Activated CD4-positive, alpha-beta T cell treated with anti-CD3 and anti-CD28 coated beads, Interleukin-2, amount 50 U/mL, for 4 hours (primary cell): ENCODE results near the gene FAP.

Experiments
- DNase-seq, 2 experiments: peaks; one replicate each; pipeline ENCODE4 v3.0.0-alpha.2; 2020

FAP gene

DNA sequence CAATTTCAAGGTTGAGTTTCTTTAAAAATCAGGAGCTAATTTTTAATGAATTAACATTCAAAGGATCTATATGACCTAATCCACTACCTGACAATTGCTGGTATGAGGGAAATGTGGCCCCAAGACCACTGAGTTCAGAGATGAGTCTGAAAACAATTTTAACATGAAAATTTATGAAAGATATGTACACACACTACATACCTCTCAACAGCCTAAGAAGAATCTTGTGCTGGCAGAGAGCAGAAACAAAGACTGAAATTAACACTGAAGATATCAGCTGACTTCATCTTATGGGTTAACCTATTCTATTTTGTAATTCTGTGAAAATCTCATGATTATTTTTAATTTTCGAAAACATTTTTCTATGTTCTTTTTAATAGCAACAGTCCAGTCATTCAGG lies 1.7 kb downstream of the FAP start:
- DNase-seq = no peak

DNA sequence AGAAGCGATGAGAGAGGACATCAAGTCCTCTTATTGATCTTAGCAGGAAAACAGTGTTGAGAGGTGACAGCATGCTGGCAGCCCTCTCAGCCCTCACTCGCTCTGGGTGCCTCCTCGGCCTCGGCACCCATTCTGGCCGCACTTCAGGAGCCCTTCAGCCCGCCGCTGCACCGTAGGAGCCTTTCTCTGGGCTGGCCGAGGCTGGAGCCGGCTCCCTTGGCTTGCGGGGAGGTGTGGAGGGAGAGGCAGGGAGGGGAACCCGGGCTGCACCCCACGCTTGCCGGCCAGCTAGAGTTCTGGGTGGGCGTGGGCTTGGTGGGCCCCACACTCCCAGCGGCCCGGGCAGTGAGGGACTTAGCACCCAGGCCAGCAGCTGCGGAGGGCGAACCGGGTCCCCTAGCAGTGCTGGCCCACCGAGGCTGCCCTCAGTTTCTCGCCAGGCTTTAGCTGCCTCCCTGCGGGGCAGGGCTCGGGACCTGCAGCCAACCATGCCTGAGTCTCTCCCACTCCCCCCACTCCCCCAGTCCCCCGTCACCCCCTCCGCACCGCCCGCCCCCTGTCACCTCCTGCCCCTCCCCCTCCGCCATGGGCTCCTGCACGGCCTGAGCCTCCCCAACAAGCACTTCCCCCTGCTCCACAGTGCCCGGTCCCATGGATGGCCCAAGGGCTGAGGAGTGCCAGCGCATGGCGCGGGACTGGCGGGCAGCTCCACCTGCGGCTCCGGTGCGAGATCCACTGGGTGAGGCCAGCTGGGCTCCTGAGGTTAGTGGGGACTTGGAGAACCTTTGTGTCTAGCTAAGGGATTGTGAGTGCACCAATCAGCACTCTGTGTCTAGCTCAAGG lies 8.4 kb downstream of the FAP start:
- DNase-seq = no peak

DNA sequence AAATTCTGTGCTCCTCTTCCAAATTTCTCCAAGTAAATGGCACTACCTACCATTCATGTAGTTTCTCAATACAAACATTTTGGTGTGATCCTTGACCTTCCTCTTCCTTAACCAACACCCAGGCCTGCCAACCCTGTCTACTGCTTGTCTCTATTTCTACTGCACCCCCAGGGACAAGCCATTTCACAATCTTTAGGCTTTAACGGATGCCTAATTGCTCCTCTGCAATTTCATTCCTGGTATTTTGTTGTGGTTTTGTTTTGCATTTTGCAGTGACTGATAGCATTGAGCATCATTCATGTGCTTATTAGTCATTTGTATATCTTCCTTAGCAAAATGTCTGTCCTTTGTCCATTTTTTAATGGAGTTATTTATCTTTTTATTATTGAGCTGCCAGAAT lies 10.0 kb downstream of the FAP start:
- DNase-seq = no peak

DNA sequence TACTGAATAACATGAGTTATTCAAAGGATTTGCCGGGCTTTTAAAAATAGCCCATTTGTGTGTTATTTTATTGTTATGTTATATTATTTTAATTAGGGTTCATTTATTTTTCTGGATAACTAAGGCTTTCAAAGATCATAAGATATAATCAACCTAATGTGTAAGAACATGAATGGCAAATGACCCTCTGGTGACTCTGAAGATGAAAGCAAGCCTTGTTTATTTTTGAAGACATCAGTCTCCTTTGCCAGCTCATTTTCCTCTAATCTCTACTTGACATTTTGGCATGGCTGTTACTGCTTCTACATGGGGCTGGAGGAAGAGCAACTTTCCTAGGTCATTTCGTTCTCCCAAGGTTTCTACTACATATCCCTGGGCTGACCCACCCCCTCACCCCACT lies 10.6 kb downstream of the FAP start:
- DNase-seq = no peak

DNA sequence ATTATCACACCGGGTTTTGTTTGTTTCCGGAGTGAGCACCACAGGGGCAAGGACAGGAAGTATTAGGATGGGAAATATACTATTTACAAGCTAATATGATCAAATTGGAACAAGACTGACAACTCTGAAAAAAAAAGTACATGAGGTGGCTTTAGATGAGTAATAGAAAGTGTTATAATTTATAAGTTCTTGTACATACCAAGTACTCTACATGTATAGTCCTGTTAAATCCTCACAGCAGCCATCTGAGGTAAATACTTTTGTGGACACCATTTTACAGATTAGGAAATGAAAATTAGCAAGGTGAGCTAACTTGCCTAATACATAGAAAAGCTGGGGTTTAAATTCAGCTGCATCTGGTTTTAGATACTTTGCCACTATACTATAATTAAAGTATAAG lies 11.2 kb downstream of the FAP start:
- DNase-seq = no peak

DNA sequence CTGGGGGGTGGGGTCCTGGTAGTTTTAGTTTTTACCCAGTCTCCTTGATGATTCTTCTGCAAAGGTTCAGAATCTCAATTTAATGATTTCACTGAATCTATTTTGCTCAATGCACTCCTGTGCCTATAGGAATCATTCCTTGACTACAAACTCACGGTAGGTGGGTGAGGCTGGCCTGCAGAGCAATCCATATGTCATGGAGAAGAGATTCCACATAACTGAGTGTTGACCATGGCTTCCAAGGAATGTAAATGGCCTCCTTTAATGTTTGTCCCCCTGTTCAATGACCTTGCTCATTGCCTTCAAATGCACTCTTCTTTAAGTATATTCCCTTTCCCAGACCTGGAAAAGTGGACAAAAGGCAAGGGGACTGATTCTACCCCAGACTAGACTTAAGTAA lies 12.5 kb downstream of the FAP start:
- DNase-seq = no peak

DNA sequence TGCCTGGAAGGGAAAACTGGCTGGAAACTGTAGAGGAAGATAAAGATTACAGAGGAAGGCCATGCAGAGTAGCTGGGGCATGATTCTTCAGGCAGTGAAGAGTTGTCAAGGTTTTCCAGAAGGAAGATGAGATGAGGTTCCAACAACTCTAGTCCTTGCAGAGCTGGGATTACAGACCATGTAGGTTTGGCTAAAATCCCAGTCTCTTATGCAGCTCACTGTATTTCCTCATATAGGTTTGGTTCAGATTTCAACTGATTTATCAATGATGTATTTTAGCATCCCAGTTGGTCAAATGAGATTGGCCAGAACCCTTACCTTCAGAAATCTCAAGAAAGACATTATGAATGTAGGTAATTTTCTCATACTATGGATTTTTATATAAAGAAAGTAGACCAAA lies 16.4 kb downstream of the FAP start:
- DNase-seq = no peak

DNA sequence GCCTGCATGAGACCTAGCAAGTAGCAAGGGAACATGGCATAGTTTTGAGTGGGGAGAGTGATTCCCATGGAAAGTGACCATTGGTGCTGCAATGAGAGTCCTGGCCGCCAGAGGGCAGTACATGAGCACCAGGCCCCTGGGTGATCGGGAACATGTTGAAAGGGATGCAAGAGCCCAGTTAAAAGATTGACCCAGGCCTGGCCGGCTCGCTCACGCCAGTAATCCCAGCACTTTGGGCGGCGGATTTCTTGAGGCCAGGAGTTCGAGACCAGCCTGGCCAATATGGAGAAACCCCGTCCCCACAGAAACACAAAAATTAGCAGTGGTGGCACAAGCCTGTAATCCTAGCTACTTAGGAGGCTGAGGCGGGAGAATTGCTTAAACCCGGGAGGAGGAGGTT lies 22.2 kb downstream of the FAP start:
- peak; percentile 33 to 41 for DNase-seq

DNA sequence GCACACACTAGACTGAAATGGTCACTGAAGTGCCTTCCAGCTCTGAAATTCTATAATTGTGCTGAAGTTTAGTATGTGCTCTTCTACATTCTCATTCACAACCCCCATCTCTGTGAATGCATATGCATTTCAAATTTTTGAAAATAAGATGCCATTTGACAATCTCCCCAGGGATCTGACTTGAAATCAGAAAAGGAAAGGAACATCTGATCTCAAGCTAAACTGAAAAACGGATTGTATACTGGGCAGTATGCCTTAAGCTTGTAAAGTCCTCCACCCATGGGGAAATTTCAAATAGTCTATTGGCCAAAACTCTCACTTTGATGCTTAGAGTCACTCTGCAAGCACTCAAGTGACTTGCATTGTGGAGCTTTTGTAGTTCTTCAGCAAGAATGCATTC lies 22.9 kb downstream of the FAP start:
- no peak for DNase-seq

DNA sequence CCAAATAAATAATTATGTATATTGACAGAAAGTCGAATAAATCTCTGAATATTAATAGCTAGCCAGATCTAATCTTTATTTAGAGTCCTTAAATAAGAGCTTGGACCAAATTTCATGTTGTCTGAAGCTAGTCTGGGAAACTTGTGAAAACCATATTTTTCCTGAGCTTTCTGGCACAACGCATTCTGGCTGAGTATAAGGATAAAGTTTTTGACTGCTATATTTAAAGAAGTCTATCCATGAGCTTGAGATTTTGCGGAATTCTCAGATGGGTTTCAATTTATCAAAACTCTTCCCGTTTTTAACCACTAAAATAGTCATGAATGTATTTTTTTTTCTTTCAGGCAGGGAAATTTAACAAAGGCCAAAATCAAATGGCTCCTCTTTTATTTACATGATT lies 23.8 kb downstream of the FAP start:
- DNase-seq = no peak

DNA sequence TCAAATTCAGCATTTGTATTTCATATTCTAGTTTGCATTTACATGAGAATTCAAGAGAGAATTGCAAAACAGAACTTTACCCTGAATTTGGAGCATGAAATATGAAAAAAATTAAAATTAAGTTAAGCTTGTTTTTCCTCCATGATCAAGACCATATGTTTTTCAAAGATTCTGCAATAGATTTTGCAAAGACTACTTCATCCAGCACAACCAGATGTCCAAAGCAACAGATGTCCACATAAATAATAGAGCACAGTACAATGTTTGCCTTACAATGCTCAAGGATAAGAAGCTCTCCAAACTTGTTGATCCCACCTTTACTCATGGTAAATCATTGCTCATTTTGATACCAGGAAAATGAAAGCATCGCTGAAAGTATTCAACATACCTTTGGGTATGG lies 25.6 kb downstream of the FAP start:
- no peak for DNase-seq

DNA sequence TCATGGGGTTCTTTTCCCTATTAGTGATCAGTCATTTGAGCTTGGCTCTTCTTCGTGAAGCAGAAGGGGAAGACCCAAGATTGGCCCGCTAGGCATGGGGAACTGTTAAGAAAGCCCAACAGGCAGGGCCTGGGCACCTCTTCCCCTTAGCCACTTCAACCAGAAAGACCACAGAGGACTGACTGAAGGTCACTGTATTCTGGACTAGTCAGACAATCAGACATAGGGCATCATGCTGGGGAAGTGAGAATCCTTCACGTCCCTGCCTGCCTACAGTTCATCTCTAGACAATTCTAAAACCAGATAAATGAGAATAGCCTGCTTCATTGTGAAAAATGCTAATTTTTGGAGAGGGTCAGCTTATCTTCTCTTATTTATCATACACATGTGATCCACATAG lies 28.1 kb downstream of the FAP start:
- DNase-seq = no peak

DNA sequence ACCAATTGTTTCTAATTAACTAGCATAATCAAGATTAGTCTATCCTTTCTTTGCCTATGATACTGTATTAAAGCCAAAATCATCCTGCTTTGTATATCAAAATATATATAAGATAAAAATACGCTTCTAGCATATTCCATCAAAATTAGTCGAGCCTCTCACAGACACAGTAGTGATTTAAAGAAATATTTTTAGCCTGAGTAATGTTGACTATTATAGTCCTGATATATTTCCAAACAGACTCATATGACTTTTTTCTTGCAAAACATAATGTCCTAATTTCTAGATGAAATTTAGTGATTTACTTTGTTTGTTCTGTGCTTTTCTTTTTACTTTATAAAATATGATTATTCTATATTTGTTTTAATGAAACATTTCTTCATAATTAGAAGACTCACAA lies 30.9 kb downstream of the FAP start:
- DNase-seq = no peak

DNA sequence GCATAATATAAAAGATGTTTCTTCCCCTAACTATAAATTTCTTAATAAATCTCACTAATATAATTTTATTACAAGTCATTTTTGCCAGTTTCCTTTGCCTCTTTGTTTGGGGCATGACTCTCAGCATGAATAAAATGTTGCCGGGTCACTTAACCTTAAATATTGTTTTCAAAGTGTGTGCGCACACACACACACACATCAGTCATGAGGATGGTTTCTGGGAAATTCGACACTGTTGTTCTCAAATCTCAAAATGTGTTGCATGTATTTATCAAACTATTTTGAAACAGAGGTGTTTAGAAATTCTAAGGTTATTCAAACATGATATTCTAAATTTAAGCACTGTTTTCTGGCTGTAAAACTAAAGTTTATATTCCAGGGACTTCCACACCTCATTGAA lies 31.5 kb downstream of the FAP start:
- no peak for DNase-seq

DNA sequence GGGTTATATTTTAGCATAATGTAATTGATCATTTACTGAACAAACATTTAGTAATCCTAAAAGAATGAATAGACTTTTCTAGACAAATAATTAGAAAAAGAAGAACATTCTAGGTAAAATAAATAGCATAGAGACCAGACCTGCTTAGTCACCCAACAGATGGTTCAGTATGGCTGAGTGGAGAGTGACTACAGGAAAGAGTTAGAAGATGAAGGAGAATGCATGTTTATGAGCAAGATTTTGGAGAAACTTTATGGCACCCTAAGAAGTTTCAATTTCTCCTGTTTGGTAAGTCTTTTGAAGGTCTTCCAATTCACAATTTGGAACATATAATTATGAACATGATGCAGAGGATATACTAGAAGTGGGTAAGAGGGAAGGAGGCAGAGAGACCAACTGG lies 32.9 kb downstream of the FAP start:
- DNase-seq = no peak

DNA sequence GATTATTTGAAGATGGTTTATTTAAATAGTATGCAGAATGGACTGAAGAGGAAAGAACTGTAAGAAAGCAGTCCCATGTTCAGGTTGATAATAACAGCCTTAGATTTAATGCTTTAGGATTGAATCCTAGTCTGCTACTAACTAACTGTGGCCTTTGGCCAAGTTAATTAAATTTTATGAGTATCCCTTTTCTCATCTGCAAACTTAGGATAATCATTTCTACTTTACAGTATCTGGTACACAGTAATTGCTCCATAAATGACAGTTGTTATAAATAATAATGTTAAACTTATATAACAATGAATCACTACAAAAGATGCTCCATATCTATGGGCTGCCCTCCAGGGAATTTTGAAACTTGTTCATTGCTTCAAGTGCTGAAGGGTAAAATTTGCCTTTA lies 41.0 kb downstream of the FAP start:
- DNase-seq = no peak

DNA sequence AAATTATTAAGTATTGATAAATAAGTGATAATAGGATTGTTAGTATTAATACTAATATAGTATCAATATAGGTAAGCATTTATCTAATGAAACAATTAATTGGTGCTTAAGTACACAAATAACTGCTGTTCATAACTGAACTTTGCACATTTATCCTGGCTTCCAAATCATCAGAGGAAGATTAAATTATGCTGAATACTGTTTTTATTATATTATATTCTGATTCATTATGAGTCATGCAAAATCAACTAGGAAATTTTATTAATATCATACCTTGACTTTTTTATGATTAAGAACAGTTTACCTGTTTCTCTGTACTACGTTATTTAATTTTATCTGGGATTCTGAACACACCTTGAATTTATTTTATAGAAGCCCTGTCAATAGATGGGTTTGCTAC lies 42.6 kb downstream of the FAP start:
- no peak for DNase-seq

DNA sequence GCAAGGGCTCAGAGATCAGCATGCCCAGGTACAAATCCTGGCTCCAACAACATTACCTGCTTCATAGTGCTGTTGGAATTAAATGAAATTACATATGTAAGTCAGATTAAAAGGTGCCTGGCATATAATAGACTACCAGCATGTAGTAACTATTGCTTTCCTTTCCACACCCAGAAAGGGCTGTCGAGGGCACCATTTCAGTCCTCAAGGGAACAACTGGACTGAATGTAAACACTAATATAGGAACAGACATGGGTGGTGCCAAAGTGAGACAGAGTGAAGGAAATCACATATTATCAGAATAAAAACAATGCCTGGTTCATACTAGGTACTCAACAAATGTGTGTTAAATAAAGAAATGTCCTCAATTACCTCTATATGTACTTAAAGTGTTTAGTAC lies 43.3 kb downstream of the FAP start:
- DNase-seq = no peak

DNA sequence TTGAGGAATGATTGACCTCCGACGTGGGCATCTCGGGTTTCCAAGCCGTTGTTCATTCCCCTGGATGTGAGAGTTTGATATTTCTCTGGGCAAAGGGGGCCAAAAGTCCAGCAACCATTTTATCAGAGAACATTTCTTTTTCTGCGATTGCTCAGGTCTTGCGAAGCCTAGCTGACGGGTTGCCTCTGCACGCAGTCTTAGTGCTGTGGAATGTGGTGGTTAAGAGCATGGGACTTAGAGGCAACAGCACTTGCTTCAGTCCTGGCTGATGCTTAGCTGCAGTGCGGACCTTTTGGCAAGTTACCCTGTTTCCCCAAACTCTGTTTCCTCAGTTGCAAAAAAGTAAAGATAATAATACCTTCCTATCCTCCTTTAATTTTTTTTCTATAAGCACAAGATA lies 45.0 kb downstream of the FAP start:
- no peak for DNase-seq

DNA sequence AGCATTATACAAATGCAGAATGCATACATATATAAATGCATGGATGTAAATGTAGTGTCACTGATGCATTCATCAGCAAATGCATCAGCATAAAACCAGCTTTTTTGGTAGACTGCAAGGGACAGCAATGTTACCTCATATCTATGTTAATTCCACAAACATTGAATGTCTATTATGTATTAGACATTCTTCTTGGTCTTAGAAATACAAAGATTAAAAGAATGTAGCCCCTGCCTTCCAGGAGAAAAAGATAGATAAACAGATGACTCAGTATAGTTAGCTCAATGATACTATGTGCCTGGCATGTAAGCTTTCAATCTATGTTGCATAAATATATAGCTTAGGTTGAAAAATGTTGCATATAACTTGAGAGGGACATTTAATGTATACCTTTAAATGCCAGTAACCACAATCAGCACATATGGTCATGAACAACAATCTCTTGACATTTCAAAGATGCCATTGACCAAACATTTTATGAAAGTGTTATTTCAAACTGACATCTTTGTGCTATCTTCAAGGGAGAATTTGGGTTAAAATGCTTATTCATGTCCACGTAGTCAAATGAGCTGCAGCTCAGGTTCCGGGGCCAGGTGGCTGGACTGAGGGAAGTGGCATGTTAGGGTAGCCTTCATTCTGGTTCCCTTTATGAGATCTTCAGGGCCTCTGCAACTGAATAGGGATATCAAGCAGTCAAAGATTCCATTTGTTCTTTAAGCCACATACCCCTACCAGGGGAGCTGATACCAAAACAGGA lies 46.0 kb downstream of the FAP start:
- no peak for DNase-seq

DNA sequence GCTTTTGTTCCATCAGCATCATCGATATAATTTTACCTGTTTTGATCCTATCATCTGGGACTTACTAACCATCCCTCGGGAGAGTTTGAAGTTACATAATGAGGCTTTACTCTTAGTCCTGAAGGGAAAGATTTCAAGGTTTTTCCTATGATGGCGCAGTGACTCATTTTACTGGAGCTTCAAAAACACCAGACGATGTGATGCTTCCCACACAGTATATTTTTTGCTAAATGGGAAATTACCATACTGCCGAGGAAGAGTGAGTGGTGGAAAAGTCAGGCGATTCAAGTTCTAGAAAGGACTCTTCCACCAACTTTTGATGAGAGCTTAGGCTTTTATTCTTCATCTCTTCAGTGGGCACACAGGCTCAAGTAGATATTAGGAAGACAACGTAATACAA lies 46.6 kb downstream of the FAP start:
- DNase-seq = no peak

DNA sequence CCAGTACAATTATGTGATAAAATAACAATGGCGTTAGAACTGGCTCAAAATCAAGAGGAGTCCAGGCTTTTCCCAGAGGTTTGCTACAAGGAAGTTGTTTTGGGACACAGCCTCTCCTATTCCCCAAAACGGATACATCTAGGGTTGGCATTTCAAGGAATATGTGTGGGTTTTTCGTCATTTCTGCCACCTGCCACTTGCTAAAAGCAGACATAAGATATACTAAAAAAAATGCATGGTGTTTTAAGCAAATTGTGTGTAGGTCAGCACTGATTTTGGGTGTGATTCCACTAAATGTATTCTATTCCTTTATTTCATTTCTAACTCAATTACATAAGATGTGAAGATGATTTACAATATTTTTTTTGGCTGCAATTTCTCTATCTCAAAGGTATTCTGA lies 54.8 kb downstream of the FAP start:
- no peak for DNase-seq

DNA sequence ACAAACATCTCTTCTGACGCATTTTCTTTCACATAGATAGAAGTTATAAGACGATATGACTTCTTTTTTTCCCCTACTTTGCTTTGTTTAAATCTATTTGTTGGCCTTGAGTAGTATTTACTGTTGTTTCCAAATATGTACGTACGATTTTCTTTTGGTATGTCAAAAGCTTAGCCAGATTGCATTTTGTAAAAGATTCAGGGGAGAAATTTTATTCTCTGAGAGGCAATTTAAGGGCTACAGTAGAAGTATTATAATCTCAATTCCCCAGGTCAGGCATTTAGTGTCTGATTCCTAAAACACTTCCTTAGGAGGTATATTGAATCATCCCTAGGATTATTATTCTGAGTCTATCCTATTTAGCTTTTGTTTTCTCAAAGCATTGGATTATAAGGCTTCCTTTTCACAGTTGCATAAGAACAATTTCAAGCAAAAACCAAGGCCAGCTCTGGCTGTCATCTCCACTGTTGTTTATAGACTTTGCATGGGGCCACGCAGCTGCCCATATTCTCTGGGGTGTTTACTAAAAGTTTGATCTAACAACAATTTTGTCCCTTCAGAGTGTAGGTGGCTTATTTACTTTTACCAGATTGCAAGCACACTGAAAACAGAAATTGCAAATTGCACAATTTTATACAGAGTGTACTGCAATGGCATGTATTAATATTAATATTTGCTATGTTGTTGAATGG lies 57.6 kb downstream of the FAP start:
- DNase-seq = no peak

DNA sequence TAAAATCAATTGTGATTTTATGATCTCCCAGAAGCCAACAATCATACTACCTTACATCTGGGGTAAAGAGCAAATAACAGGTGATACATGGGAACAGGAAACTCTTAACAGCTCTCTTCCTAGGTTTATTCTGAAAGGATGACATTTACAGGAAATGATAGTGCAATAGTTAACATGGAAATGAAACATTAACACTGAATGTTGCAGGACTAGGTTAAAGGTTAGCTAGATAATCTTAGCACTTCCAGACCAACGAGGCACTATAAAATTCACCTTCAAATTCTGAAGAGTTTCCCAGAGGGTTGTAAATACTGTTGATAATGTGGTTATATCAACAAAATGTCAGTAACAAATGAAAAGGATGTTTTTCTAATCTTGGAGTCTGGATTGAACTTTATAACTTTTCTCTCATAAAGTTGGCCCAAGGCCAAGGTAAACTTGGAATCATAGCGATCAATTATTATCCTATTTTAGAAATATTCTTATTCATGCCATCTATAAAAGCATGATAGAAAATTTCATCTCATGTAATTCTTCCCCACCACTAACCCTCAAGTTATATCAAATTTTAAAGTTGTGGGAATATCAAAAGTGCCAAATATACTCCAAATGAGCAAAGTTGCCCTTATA lies 58.3 kb downstream of the FAP start:
- no peak for DNase-seq
